Vagina (tissue), 2 donors: ENCODE measurements around the gene AREG.

Source experiments
- CTCF ChIP-seq, 3 experiments: fragments of 450-650 bp in 2 of 3; fragments of 200-600 bp in 1 of 3; sonication (generic) in 1 of 3; IDR thresholded peaks; one replicate each; pipeline ENCODE4 v1.5.1; 2017 to 2019; ENCODE audit warnings: antibody characterized with exemption in 3 of 3, mild to moderate bottlenecking in 2 of 3, moderate library complexity in 2 of 3
- POLR2AphosphoS5 ChIP-seq, 2 donors: sonication (generic); formaldehyde crosslinking; IDR thresholded peaks; one replicate each; pipeline ENCODE4 v1.9.0; 2017; ENCODE audit warnings: antibody characterized with exemption in 2 of 2, mild to moderate bottlenecking in 2 of 2, low read depth in 1 of 2; ENCODE audit not compliant: insufficient read depth in 1 of 2

GRCh38 chr4:74453829-74454742 is 9.2 kb downstream of the AREG start:
- TF ChIP-seq POLR2AphosphoS5 (IDR thresholded peaks at IDR 0.05; ENCODE audit: insufficient read depth in 1 of 2, low read depth in 1 of 2): no peak
- no peak for TF ChIP-seq CTCF (IDR thresholded peaks at IDR 0.05)
